ENCODE results near the gene SHROOM2. TPM values are rescaled to one million over a fixed set of nuclear protein-coding genes. Genes with fewer than 3 reads are reported as not detected.

The SHROOM2 gene
- total and polyA plus RNA-seq, 9 donors = 7.6 to 16.8 (median 11.7) TPM

DNA sequence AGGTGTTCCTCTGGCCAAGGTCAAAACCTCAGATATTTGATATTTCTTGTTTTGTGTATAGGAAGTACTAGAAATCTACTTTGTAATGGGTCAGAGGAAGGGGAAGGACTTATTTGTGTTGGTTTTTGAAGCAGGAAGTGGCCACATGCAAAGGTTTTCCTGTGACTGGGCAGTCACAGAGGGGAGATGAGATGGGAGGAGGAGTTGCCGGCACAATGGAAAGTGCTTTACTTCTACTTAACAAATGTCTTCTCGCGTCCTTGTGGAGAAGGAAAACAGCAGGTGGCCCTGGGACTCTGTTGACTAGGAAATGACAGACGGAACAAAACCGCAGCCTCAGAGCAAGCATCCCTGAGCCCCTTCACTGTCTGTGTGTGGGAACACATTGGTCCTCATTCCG lies 46.6 kb downstream of the SHROOM2 start:
- Histone ChIP-seq H3K36me3 (no peaks in the 10 kb centered on the region), H3K9me3 (no peaks in the 10 kb centered on the region), H3K4me1 (ENCODE audit: insufficient read depth) (peaks cover 3% of the 10 kb centered on the region), H3K4me3 (no peak overlapping the region), H3K27ac (no peak overlapping the region), H3K27me3 (no peaks in the 10 kb centered on the region)
- WGBS, 3 donors = 46 to 66% (median 59%) methylated on average over 6 of the region's 6 CpGs
- TF ChIP-seq EP300 (IDR thresholded peaks at IDR 0.05) (no peak), POLR2A (IDR thresholded peaks at IDR 0.05) (no peak)
- TF ChIP-seq, protein P1, sequence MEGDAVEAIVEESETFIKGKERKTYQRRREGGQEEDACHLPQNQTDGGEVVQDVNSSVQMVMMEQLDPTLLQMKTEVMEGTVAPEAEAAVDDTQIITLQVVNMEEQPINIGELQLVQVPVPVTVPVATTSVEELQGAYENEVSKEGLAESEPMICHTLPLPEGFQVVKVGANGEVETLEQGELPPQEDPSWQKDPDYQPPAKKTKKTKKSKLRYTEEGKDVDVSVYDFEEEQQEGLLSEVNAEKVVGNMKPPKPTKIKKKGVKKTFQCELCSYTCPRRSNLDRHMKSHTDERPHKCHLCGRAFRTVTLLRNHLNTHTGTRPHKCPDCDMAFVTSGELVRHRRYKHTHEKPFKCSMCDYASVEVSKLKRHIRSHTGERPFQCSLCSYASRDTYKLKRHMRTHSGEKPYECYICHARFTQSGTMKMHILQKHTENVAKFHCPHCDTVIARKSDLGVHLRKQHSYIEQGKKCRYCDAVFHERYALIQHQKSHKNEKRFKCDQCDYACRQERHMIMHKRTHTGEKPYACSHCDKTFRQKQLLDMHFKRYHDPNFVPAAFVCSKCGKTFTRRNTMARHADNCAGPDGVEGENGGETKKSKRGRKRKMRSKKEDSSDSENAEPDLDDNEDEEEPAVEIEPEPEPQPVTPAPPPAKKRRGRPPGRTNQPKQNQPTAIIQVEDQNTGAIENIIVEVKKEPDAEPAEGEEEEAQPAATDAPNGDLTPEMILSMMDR (IDR thresholded peaks at IDR 0.05) = no peak
- DNase-seq = no peak
- intact Hi-C loops (cut with DNase I) = no loop called here

DNA sequence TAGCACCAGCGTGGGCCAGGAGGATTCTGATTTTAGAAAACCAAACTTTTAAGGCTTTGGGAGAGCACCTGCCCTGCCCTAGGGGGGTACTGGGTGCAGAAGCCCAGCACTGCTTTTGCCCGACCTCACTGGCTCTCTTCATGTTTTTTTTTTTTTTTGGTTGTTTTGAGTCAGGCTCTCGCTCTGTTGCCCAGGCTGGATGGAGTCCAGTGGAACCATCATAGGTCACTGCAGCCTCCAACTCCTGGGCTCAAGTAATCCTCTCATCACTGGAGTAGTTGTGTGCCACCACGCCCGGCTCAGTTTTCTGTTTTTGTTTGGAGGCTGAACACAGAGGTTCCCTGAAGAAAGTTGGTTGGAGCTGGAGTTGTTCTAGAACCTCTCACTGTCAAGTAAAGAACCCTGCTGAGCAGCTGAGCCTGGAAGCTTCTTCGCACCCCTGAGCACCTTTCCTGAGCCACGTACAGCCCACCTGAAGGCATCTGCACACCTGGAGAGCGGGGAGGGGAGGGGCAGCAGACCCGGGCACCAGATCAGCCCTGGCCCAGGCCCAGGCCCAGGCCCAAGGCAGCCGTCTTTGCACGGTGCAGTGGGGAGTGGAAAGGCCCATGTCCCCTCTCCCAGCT lies 49.5 kb downstream of the SHROOM2 start:
- H3K36me3 ChIP-seq = no peaks in the 10 kb centered on the region
- H3K9me3 ChIP-seq = no peaks in the 10 kb centered on the region
- TF ChIP-seq EP300 (IDR thresholded peaks at IDR 0.05) (no peak), POLR2A (IDR thresholded peaks at IDR 0.05) (no peak)
- TF ChIP-seq, protein P1 (IDR thresholded peaks at IDR 0.05) = no peak
- H3K4me1 ChIP-seq (ENCODE audit: insufficient read depth) = peaks cover 3% of the 10 kb centered on the region
- H3K27me3 ChIP-seq = no peaks in the 10 kb centered on the region
- no peak overlapping the region for H3K4me3 ChIP-seq
- peak in 3 of 5 donors; percentile 22 to 34 (median 27) for DNase-seq
- intact Hi-C loops (cut with DNase I) = no loop called here
- 59 to 68% (median 65%) methylated on average over 11 of the region's 11 CpGs for whole genome bisulfite sequencing, 3 donors
- no peak overlapping the region for H3K27ac ChIP-seq

DNA sequence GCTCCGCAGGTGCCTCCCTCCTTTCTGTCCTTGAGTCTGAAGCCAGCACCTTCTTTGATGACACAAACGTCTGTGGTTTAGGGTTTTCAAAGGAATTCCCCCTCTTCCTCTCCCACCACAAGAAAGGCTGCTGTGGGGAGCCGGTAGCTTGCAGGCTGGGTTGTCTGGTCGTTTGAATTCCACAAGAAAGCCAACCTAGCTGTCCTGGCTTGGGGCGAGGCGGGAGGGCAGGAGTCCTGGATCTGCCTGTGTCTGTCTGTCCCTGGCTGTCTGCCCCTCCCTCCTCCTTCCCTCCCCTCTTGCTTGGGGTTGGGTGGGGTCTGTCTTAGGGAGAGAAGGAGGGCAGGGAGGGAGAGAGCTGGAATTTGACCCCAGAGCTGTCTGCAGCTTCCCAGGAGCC lies 56.3 kb downstream of the SHROOM2 start:
- Histone ChIP-seq H3K27ac (no peak overlapping the region), H3K27me3 (no peaks in the 10 kb centered on the region), H3K9me3 (no peaks in the 10 kb centered on the region), H3K36me3 (no peaks in the 10 kb centered on the region), H3K4me3 (no peak overlapping the region), H3K4me1 (ENCODE audit: insufficient read depth) (peaks cover 2% of the 10 kb centered on the region)
- 34 to 42% (median 39%) methylated on average over 6 of the region's 6 CpGs for WGBS, 3 donors
- TF ChIP-seq, protein P1 (IDR thresholded peaks at IDR 0.05) = no peak
- TF ChIP-seq EP300 (IDR thresholded peaks at IDR 0.05) (no peak), POLR2A (IDR thresholded peaks at IDR 0.05) (no peak)
- intact Hi-C loops (cut with DNase I) = no loop called here
- no peak for DNase-seq

DNA sequence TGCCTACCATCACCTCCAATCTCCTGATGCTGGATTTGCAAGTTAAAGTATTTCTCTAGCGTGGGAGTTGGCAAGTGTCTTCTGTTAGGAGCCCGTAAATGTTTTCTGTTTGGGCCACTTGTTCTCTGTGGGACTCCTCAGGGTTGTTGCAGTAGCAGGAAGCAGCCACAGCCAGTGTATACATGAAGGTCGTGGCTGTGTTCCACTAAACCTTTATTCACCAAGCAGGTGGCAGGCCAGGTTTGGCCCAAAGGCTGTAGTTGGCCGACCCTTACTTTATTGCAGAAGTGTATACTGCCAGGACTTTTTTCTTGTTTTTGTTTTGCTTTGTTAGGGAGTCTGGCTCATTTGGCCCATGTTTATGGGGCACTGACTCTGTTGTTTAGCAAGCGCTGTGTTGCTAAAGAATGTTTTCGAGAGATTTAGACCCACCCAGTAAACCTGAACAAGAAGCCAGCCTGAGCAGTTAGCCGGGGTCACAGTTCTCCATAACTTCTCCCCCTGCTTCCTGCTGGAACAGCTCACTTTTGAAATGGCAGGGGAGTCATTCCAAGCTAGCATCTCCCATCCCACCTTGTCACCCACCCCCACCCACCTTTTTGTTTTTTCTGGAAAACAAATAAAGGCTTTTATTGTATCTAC lies 58.8 kb downstream of the SHROOM2 start:
- no peak overlapping the region for H3K27ac ChIP-seq
- intact Hi-C loops (cut with DNase I) = no loop called here
- 71 to 78% (median 73%) methylated on average over 7 of the region's 7 CpGs for WGBS, 3 donors
- H3K27me3 ChIP-seq = no peaks in the 10 kb centered on the region
- peaks cover 2% of the 10 kb centered on the region for H3K4me1 ChIP-seq (ENCODE audit: insufficient read depth)
- TF ChIP-seq POLR2A (IDR thresholded peaks at IDR 0.05) = no peak
- no peaks in the 10 kb centered on the region for H3K36me3 ChIP-seq
- no peak for DNase-seq
- H3K4me3 ChIP-seq = no peak overlapping the region
- H3K9me3 ChIP-seq = no peaks in the 10 kb centered on the region

DNA sequence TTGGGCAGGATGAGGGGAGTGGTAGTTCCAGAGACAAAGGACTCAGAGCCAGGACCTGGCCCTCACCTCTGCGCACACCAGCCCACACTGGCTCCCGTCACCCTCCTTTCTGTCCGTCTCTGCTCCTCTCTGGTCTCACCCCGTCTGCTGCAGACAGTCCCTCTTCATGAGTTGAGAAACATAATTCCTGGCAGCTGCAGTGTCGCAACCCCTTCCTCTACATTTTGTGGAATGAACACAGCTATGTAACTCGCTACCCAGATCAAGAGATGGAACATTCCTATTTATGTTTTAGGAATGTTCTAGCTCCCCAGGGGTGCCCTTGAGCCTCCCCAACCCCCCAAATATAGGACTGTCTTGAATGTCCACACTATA lies 59.3 kb downstream of the SHROOM2 start:
- Histone ChIP-seq H3K27me3 (no peaks in the 10 kb centered on the region), H3K27ac (no peak overlapping the region), H3K9me3 (no peaks in the 10 kb centered on the region), H3K4me3 (no peak overlapping the region), H3K36me3 (no peaks in the 10 kb centered on the region), H3K4me1 (ENCODE audit: insufficient read depth) (peaks cover 2% of the 10 kb centered on the region)
- TF ChIP-seq, protein P1 (IDR thresholded peaks at IDR 0.05) = no peak
- TF ChIP-seq POLR2A (IDR thresholded peaks at IDR 0.05) (no peak), EP300 (IDR thresholded peaks at IDR 0.05) (no peak)
- WGBS, 3 donors = 65 to 77% (median 75%) methylated on average over 6 of the region's 6 CpGs
- DNase-seq = no peak
- intact Hi-C loops (cut with DNase I) = no loop called here
